Tibial artery (tissue), 4 donors: ENCODE measurements around the gene DSG2.

ENCODE experiments used
- DNase-seq, 2 donors: peaks; one replicate each; pipeline ENCODE4 v3.0.0-alpha.2; 2019
- H3K27ac ChIP-seq, 2 donors: fragments of 200-600 bp; sonication (generic) in 1 of 2; 1 replicate in 1 of 2; 2 replicates in 1 of 2; pipeline ENCODE4 v1.5.1; 2018 to 2019; ENCODE audit warnings: mild to moderate bottlenecking in 1 of 2
- H3K27me3 ChIP-seq, 2 donors: fragments of 200-600 bp; sonication (generic) in 1 of 2; one replicate each; pipeline versions ENCODE4 v1.5.1 to v1.6.0; 2016 to 2019
- H3K36me3 ChIP-seq, 3 donors: fragments of 200-600 bp; sonication (generic) in 2 of 3; one replicate each; pipeline ENCODE4 v1.5.1; 2016 to 2019; ENCODE audit warnings: mild to moderate bottlenecking in 2 of 3
- H3K4me1 ChIP-seq, 4 donors: fragments of 200-600 bp; sonication (generic) in 2 of 4; 1 replicate in 3 of 4; 2 replicates in 1 of 4; pipeline ENCODE4 v1.5.1; 2016 to 2019
- H3K4me3 ChIP-seq, 2 donors: fragments of 200-600 bp; sonication (generic) in 1 of 2; 1 replicate in 1 of 2; 2 replicates in 1 of 2; pipeline ENCODE4 v1.5.1; 2018 to 2019; ENCODE audit warnings: mild to moderate bottlenecking in 2 of 2
- H3K9me3 ChIP-seq, 3 donors: fragments of 200-600 bp; sonication (generic) in 1 of 3; one replicate each; pipeline ENCODE4 v1.5.1; 2016 to 2019
- CTCF ChIP-seq, 2 experiments: fragments of 200-600 bp in 1 of 2; fragments of 450-650 bp in 1 of 2; IDR thresholded peaks; one replicate each; pipeline ENCODE4 v1.5.1; 2017 to 2019; ENCODE audit warnings: antibody characterized with exemption in 2 of 2, mild to moderate bottlenecking in 1 of 2, moderate library complexity in 1 of 2
- intact Hi-C: fragments of 100-400 bp; cut with DNase I; formaldehyde crosslinking; loops from one replicate; pipeline ENCODE4 v1.15.0; 2023; ENCODE audit warnings: low total_unique reads

Gene DSG2

GRCh38 chr18:31596081-31596872, 98.3 kb downstream of the DSG2 start:
- no peak for TF ChIP-seq CTCF (IDR thresholded peaks at IDR 0.05)
- Histone ChIP-seq H3K36me3 (no peaks in the 10 kb centered on the region), H3K27ac (no peak overlapping the region), H3K9me3 (no peaks in the 10 kb centered on the region), H3K4me3 (no peak overlapping the region), H3K4me1 (no peaks in the 10 kb centered on the region), H3K27me3 (no peaks in the 10 kb centered on the region)
- DNase-seq, result no peak
- intact Hi-C loops, result no loop called here

GRCh38 chr18:31598021-31598805, 100.2 kb downstream of the DSG2 start:
- H3K27me3 ChIP-seq, result no peaks in the 10 kb centered on the region
- H3K36me3 ChIP-seq, result no peaks in the 10 kb centered on the region
- H3K4me1 ChIP-seq, result no peaks in the 10 kb centered on the region
- TF ChIP-seq CTCF (IDR thresholded peaks at IDR 0.05), result no peak
- no peak overlapping the region for H3K4me3 ChIP-seq
- DNase-seq, result no peak
- H3K27ac ChIP-seq, result no peak overlapping the region
- intact Hi-C loops, result no loop called here
- no peaks in the 10 kb centered on the region for H3K9me3 ChIP-seq
